ENCODE results near the gene ANXA11.

ANXA11 gene

DNA sequence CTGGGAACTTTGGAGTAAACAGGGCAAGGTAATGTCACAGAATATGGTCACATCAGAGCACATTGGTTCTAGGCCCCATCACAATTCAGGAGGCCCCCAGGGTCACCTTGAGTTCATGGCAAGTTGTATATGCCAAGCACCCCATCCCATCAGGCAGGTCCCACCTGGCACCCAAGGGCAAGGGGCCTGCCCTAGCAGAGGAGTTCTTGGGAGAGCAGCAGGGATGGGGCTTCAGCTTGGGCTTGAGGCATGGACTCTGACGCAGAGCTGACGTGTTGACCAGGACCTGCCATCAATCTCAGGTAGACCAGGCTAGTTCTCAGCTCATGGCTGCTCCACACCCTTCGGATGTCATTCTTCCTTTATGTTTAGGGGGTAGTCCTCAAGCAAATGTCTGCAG is 51.9 kb downstream of the ANXA11 start:
- TF ChIP-seq TCF12 (IDR thresholded peaks at IDR 0.05; ENCODE audit: low read depth): no peak
- no peak for TF ChIP-seq CREB1 (IDR thresholded peaks at IDR 0.05; ENCODE audit: low read depth)
- no peak for TF ChIP-seq YY1 (IDR thresholded peaks at IDR 0.05; ENCODE audit: low read depth)
- no peak for TF ChIP-seq FOXM1 (IDR thresholded peaks at IDR 0.05; ENCODE audit: borderline replicate concordance, low read depth)
- no peak for TF ChIP-seq EP300 (IDR thresholded peaks at IDR 0.05; ENCODE audit: borderline replicate concordance)
- no peak for TF ChIP-seq CEBPB (IDR thresholded peaks at IDR 0.05)
- TF ChIP-seq, protein P1, sequence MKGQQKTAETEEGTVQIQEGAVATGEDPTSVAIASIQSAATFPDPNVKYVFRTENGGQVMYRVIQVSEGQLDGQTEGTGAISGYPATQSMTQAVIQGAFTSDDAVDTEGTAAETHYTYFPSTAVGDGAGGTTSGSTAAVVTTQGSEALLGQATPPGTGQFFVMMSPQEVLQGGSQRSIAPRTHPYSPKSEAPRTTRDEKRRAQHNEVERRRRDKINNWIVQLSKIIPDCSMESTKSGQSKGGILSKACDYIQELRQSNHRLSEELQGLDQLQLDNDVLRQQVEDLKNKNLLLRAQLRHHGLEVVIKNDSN (IDR thresholded peaks at IDR 0.05): no peak
- no peak for TF ChIP-seq TAF1 (IDR thresholded peaks at IDR 0.05; ENCODE audit: low read depth)
- no peak for TF ChIP-seq TEAD4 (IDR thresholded peaks at IDR 0.05)
- TF ChIP-seq, protein P2, sequence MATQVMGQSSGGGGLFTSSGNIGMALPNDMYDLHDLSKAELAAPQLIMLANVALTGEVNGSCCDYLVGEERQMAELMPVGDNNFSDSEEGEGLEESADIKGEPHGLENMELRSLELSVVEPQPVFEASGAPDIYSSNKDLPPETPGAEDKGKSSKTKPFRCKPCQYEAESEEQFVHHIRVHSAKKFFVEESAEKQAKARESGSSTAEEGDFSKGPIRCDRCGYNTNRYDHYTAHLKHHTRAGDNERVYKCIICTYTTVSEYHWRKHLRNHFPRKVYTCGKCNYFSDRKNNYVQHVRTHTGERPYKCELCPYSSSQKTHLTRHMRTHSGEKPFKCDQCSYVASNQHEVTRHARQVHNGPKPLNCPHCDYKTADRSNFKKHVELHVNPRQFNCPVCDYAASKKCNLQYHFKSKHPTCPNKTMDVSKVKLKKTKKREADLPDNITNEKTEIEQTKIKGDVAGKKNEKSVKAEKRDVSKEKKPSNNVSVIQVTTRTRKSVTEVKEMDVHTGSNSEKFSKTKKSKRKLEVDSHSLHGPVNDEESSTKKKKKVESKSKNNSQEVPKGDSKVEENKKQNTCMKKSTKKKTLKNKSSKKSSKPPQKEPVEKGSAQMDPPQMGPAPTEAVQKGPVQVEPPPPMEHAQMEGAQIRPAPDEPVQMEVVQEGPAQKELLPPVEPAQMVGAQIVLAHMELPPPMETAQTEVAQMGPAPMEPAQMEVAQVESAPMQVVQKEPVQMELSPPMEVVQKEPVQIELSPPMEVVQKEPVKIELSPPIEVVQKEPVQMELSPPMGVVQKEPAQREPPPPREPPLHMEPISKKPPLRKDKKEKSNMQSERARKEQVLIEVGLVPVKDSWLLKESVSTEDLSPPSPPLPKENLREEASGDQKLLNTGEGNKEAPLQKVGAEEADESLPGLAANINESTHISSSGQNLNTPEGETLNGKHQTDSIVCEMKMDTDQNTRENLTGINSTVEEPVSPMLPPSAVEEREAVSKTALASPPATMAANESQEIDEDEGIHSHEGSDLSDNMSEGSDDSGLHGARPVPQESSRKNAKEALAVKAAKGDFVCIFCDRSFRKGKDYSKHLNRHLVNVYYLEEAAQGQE (IDR thresholded peaks at IDR 0.05; ENCODE audit: low read depth): no peak
- no peak for TF ChIP-seq MAX (IDR thresholded peaks at IDR 0.05)
- no peak for TF ChIP-seq ZBTB7A (IDR thresholded peaks at IDR 0.05; ENCODE audit: low read depth)
- TF ChIP-seq NFIC (IDR thresholded peaks at IDR 0.05): no peak
- TF ChIP-seq RAD21 (IDR thresholded peaks at IDR 0.05; ENCODE audit: low read depth): no peak
- TF ChIP-seq EGR1 (IDR thresholded peaks at IDR 0.05): no peak

DNA sequence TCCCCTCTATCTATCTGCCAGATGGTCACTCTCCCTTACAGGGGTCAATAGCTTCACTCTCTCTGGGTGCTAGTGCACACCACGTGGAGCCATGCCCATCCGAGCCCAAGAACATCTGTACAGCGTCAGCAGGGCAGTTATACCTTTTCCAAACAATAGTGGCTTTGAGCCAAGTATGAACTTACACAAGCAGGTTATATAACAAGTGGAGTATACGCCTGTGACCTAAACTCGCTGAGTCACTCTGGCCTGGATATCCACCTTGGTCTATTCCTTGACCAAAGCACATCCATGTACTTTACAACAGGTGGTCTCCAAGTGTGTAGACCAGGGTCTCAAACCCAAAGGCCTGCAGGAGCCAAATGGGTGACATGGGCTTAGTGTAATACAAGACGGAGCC is 52.5 kb downstream of the ANXA11 start:
- no peak for TF ChIP-seq EP300 (IDR thresholded peaks at IDR 0.05; ENCODE audit: borderline replicate concordance)
- peak; percentile 78 for TF ChIP-seq NFIC (IDR thresholded peaks at IDR 0.05)
- TF ChIP-seq, protein P1 (IDR thresholded peaks at IDR 0.05): no peak

- TF ChIP-seq TAF1 (IDR thresholded peaks at IDR 0.05; ENCODE audit: low read depth) (no peak), EGR1 (IDR thresholded peaks at IDR 0.05) (no peak), TEAD4 (IDR thresholded peaks at IDR 0.05) (no peak), RAD21 (IDR thresholded peaks at IDR 0.05; ENCODE audit: low read depth) (no peak), CEBPB (IDR thresholded peaks at IDR 0.05) (no peak), CREB1 (IDR thresholded peaks at IDR 0.05; ENCODE audit: low read depth) (no peak), EP300 (IDR thresholded peaks at IDR 0.05; ENCODE audit: borderline replicate concordance) (no peak), NFIC (IDR thresholded peaks at IDR 0.05) (no peak), FOXM1 (IDR thresholded peaks at IDR 0.05; ENCODE audit: borderline replicate concordance, low read depth) (no peak), MAX (IDR thresholded peaks at IDR 0.05) (no peak), ZBTB7A (IDR thresholded peaks at IDR 0.05; ENCODE audit: low read depth) (no peak), TCF12 (IDR thresholded peaks at IDR 0.05; ENCODE audit: low read depth) (no peak)
- TF ChIP-seq, protein P2 (IDR thresholded peaks at IDR 0.05; ENCODE audit: low read depth): no peak
- TF ChIP-seq, protein P1 (IDR thresholded peaks at IDR 0.05): no peak
Measured at GRCh38 chr10:80150172-80150571, 55.2 kb downstream of the ANXA11 start.

- TF ChIP-seq YY1 (IDR thresholded peaks at IDR 0.05; ENCODE audit: low read depth) (no peak), ZBTB7A (IDR thresholded peaks at IDR 0.05; ENCODE audit: low read depth) (no peak), EP300 (IDR thresholded peaks at IDR 0.05; ENCODE audit: borderline replicate concordance) (no peak)
- TF ChIP-seq, protein P2 (IDR thresholded peaks at IDR 0.05; ENCODE audit: low read depth): no peak
Measured at GRCh38 chr10:80149123-80149522, 56.2 kb downstream of the ANXA11 start.

Data from Ishikawa (cell line).